Left cardiac atrium (tissue), 4 donors: ENCODE measurements around the gene SMIM29. TPM values are rescaled to one million over a fixed set of nuclear protein-coding genes. Genes with fewer than 3 reads are reported as not detected.

Source experiments
- ATAC-seq, 2 donors: fragments of 200-7000 bp; cut with Tn5 transposase; one replicate each; pipeline ENCODE4 v1.9.1; 2020; ENCODE audit warnings: mild to moderate bottlenecking in 2 of 2, moderate library complexity in 2 of 2
- DNase-seq: peaks from one replicate; pipeline ENCODE4 v3.0.0-alpha.2; 2020
- intact Hi-C, 2 donors: fragments of 100-400 bp; cut with DNase I; formaldehyde crosslinking; loops; one replicate each; pipeline versions ENCODE4 v1.14.1 to v1.15.1; 2022 to 2023
- microRNA-seq, 2 donors: library from miRNA; unstranded; fragments of <30 nt; microRNA quantifications; one replicate each; pipeline ENCODE4 v1.2.0, GENCODE V29; 2020
- total RNA-seq, 2 donors: library from RNA; stranded (reverse); fragmentation: NEBNext Ultra II Directional; extraction: Animal tissue kit (Norgen Biotek cat#: 25700); gene quantifications; one replicate each; pipeline ENCODE4 v1.2.1, GENCODE V29; 2021
- donor health status: DM: no; HTN: yes; CAD: no.
- donor health status: DM: no; HTN: yes; CAD: no; lungs with severe emphysema.
- donor health status: DM: yes; HTN: yes; CAD: no.
- donor health status: Dilated cardiomyopathy.

SMIM29 gene
- total RNA-seq, 2 donors from 2014 or later, result 18.4 to 22.7 TPM

- ATAC-seq (no peak), DNase-seq (no peak)
- intact Hi-C loops, result no loop called here
These were observed 43.3 kb downstream of the SMIM29 start for GRCh38 chr6:34205466-34205865.

- intact Hi-C loops, result no loop called here
- ATAC-seq (no peak), DNase-seq (no peak)
These were observed 44.1 kb downstream of the SMIM29 start for GRCh38 chr6:34204693-34205092.

- intact Hi-C loops, result no loop called here
- ATAC-seq, result no peak
- no peak for DNase-seq
These were observed 46.2 kb downstream of the SMIM29 start for GRCh38 chr6:34202329-34203201.

GRCh38 chr6:34201455-34202107 is 47.2 kb downstream of the SMIM29 start:
- no peak for DNase-seq
- intact Hi-C loops, result no loop called here
- ATAC-seq, result no peak

GRCh38 chr6:34200340-34200971 is 48.4 kb downstream of the SMIM29 start:
- intact Hi-C loops, result no loop called here
- ATAC-seq (no peak), DNase-seq (no peak)

GRCh38 chr6:34196833-34197195 is 52.0 kb downstream of the SMIM29 start:
- intact Hi-C loops, result loop anchor here (2.0 to 10.0 kb wide), 4 partner anchors 42 to 408 kb away; no protein-coding TSS in a partner anchor
- DNase-seq (no peak), ATAC-seq (no peak)

Small RNAs within 50 kb of the gene (microRNA-seq; reads per million reads assigned to microRNA genes)
- 0 reads per million in 2 donors for gene MIR6835

Other genes with a start within 250 kb of the SMIM29 start
- not detected for gene GRM4, start 102.9 kb downstream of the SMIM29 start, total RNA-seq
- 10 to 100 TPM; 32.5 to 36.2 TPM for gene HMGA1, start 12.1 kb downstream of the SMIM29 start, total RNA-seq
- 10 to 100 TPM; 36.6 to 53.6 TPM for gene NUDT3, start 143.7 kb upstream of the SMIM29 start, total RNA-seq
- gene RPS10, start 177.1 kb upstream of the SMIM29 start, total RNA-seq, result 100 to 1,000 TPM; 746 to 770 TPM
- 1 to 10 TPM; 3.4 to 8.4 TPM for gene PACSIN1, start 217.1 kb upstream of the SMIM29 start, total RNA-seq